OCI-LY7 (cell line): ENCODE data around the gene MEF2C.

ENCODE experiments used
- CTCF ChIP-seq: fragments of 200-600 bp; sonication (generic); conservative IDR thresholded peaks from 2 replicates; pipeline ENCODE4 v1.5.1; 2014; ENCODE audit warnings: mild to moderate bottlenecking, antibody characterized with exemption, low read length, moderate library complexity, mixed read lengths
- EZH2phosphoT487 ChIP-seq: fragments of 200-600 bp; sonication (generic); IDR thresholded peaks from 2 replicates; pipeline ENCODE4 v1.6.1; 2018; ENCODE audit warnings: low read depth, borderline replicate concordance, mild to moderate bottlenecking, mixed run types, antibody characterized with exemption, low read length, moderate library complexity, mixed read lengths

GRCh38 chr5:88888291-88888690, 5.3 kb upstream of the MEF2C start:
- no peak for TF ChIP-seq CTCF
- TF ChIP-seq EZH2phosphoT487 = no peak
